Neural cell (in vitro differentiated cells): ENCODE data around the gene ITK. TPM values are rescaled to one million over a fixed set of nuclear protein-coding genes. Genes with fewer than 3 reads are reported as not detected.

Experiments used
- H2AFZ ChIP-seq: fragments of 200-600, 300-800 bp; sonication (generic), shearing (Covaris generic); 2 replicates; pipeline ENCODE4 v1.6.0; 2014; ENCODE audit warnings: low read depth, mild to moderate bottlenecking, antibody characterized with exemption, low read length, moderate library complexity
- H3F3A ChIP-seq: fragments of 200-600 bp; shearing (Covaris generic); 2 replicates; pipeline ENCODE4 v1.6.1; 2016; ENCODE audit warnings: mild to moderate bottlenecking, moderate library complexity, mixed read lengths, antibody characterized with exemption, low read length; ENCODE audit not compliant: insufficient read depth, poor library complexity, severe bottlenecking
- H3K27ac ChIP-seq: fragments of 200-600, 300-800 bp; sonication (generic), shearing (Covaris generic); 2 replicates; pipeline ENCODE4 v1.5.1; 2014; ENCODE audit warnings: mild to moderate bottlenecking, low read length, moderate library complexity
- H3K27me3 ChIP-seq: fragments of 300-800, 200-600 bp; sonication (generic), shearing (Covaris generic); 2 replicates; pipeline ENCODE4 v1.6.0; 2014; ENCODE audit warnings: mild to moderate bottlenecking, low read depth, low read length, moderate library complexity; ENCODE audit not compliant: insufficient read depth
- H3K36me3 ChIP-seq: fragments of 300-800, 200-600 bp; sonication (generic), shearing (Covaris generic); 2 replicates; pipeline ENCODE4 v1.5.1; 2014; ENCODE audit warnings: mild to moderate bottlenecking, antibody characterized with exemption, low read length, moderate library complexity; ENCODE audit not compliant: insufficient read depth
- H3K4me2 ChIP-seq: fragments of 300-800, 200-600 bp; sonication (generic), shearing (Covaris generic); 2 replicates; pipeline ENCODE4 v1.6.0; 2014; ENCODE audit warnings: mild to moderate bottlenecking, low read length
- H3K4me3 ChIP-seq: fragments of 300-800, 200-600 bp; sonication (generic), shearing (Covaris generic); 2 replicates; pipeline ENCODE4 v1.5.1; 2014; ENCODE audit warnings: mild to moderate bottlenecking, low read length, moderate library complexity
- H3K79me2 ChIP-seq: fragments of 200-600 bp; shearing (Covaris generic); replicated peaks from 2 replicates; pipeline ENCODE4 v1.6.0; 2014; ENCODE audit warnings: mild to moderate bottlenecking, low read length, moderate library complexity; ENCODE audit not compliant: insufficient read depth
- H3K9ac ChIP-seq: fragments of 300-800, 200-600 bp; sonication (generic), shearing (Covaris generic); 2 replicates; pipeline ENCODE4 v1.6.1; 2016; ENCODE audit warnings: mild to moderate bottlenecking, low read length, mixed read lengths
- H3K9me2 ChIP-seq: fragments of 200-600 bp; shearing (Covaris generic); 2 replicates; pipeline ENCODE4 v1.6.1; 2016; ENCODE audit warnings: mild to moderate bottlenecking, low read length, mixed read lengths; ENCODE audit not compliant: insufficient read depth
- H3K9me3 ChIP-seq: fragments of 200-600, 300-800 bp; sonication (generic), shearing (Covaris generic); 2 replicates; pipeline ENCODE4 v1.6.1; 2016; ENCODE audit warnings: mild to moderate bottlenecking, mixed run types, low read length, moderate library complexity, mixed read lengths
- H4K20me1 ChIP-seq: fragments of 200-600 bp; shearing (Covaris generic); 2 replicates; pipeline ENCODE4 v1.6.1; 2016; ENCODE audit warnings: mild to moderate bottlenecking, mixed run types; ENCODE audit not compliant: insufficient read depth
- CTCF ChIP-seq: fragments of 450-650 bp; IDR thresholded peaks from 2 replicates; pipeline ENCODE4 v1.5.1; 2014; ENCODE audit warnings: antibody characterized with exemption, mild to moderate bottlenecking, moderate library complexity; ENCODE audit not compliant: poor library complexity, severe bottlenecking
- EP300 ChIP-seq: fragments of 450-650 bp; conservative IDR thresholded peaks from 2 replicates; pipeline ENCODE4 v1.6.1; 2014; ENCODE audit warnings: antibody characterized with exemption, mild to moderate bottlenecking, moderate library complexity; ENCODE audit not compliant: poor library complexity, severe bottlenecking
- EZH2 ChIP-seq: fragments of 200-600, 300-800 bp; shearing (Covaris generic), sonication (generic); IDR thresholded peaks from 2 replicates; pipeline ENCODE4 v1.6.1; 2014; ENCODE audit warnings: antibody characterized with exemption, low read length, borderline replicate concordance, mild to moderate bottlenecking; ENCODE audit not compliant: insufficient read depth, poor library complexity, severe bottlenecking
- MXI1 ChIP-seq: fragments of 450-650 bp; conservative IDR thresholded peaks from 2 replicates; pipeline ENCODE4 v1.6.1; 2014; ENCODE audit warnings: antibody characterized with exemption, mild to moderate bottlenecking; ENCODE audit not compliant: poor library complexity, severe bottlenecking
- POLR2AphosphoS5 ChIP-seq: IDR thresholded peaks from 2 replicates; pipeline ENCODE4 v1.6.1; 2012
- RAD21 ChIP-seq: fragments of 450-650 bp; conservative IDR thresholded peaks from 2 replicates; pipeline ENCODE4 v1.6.1; 2014; ENCODE audit warnings: antibody characterized with exemption, mild to moderate bottlenecking, moderate library complexity
- REST ChIP-seq: IDR thresholded peaks from 2 replicates; pipeline ENCODE4 v1.6.1; 2012; ENCODE audit warnings: borderline replicate concordance
- SMC3 ChIP-seq: fragments of 450-650 bp; conservative IDR thresholded peaks from 2 replicates; pipeline ENCODE4 v1.6.1; 2014; ENCODE audit warnings: antibody characterized with exemption, mild to moderate bottlenecking, moderate library complexity; ENCODE audit not compliant: poor library complexity
- TAF1 ChIP-seq: IDR thresholded peaks from 2 replicates; pipeline ENCODE4 v1.6.1; 2012; ENCODE audit warnings: low read depth
- polyA plus RNA-seq: library from polyadenylated mRNA; depleted of rRNA; stranded (reverse); fragments of >200 nt; gene quantifications from 2 replicates; pipeline ENCODE4 v1.2.3, GENCODE V29; 2014

ITK gene
- polyA plus RNA-seq, 1 donor from 2014 or later, result not detected

- Histone ChIP-seq H3K36me3 (no peaks in the 10 kb centered on the region), H3K79me2 (peaks cover 43% of the 10 kb centered on the region), H3K9me2 (no peaks in the 10 kb centered on the region), H3F3A (no peaks in the 10 kb centered on the region), H4K20me1 (no peaks in the 10 kb centered on the region), H3K27me3 (no peaks in the 10 kb centered on the region), H2AFZ (peak within 1 kb of the TSS; percentile 100), H3K27ac (peak within 1 kb of the TSS; percentile 88), H3K9ac (peak within 1 kb of the TSS; percentile 91), H3K9me3 (no peaks in the 10 kb centered on the region), H3K4me2 (peak within 1 kb of the TSS; percentile 90), H3K4me3 (peak within 1 kb of the TSS; percentile 87)
- TF ChIP-seq MXI1 (no peak), EP300 (peak; percentile 10), CTCF (no peak), REST (peak; percentile 91), EZH2 (no peak), RAD21 (no peak), SMC3 (no peak), TAF1 (peak; percentile 86), POLR2AphosphoS5 (peak; percentile 94)
These were observed 85.2 kb downstream of the ITK start, which contains the start of gene CYFIP2 for GRCh38 chr5:157265714-157266285. CYFIP2 (plus strand) TSS chr5:157266123; CDS start chr5:157285362, 19,239 bp downstream.

- Histone ChIP-seq H3K27ac (peak overlapping the region; percentile 77), H3K9me3 (no peaks in the 10 kb centered on the region), H3K4me2 (peak overlapping the region; percentile 90), H3F3A (no peaks in the 10 kb centered on the region), H3K9me2 (no peaks in the 10 kb centered on the region), H3K79me2 (peaks cover 47% of the 10 kb centered on the region), H2AFZ (peak overlapping the region; percentile 76), H3K4me3 (peak overlapping the region; percentile 87), H4K20me1 (no peaks in the 10 kb centered on the region), H3K36me3 (no peaks in the 10 kb centered on the region), H3K27me3 (no peaks in the 10 kb centered on the region), H3K9ac (peak overlapping the region; percentile 91)
- TF ChIP-seq EP300, result peak; percentile 29
- TF ChIP-seq SMC3, result peak; percentile 10
- no peak for TF ChIP-seq POLR2AphosphoS5
- TF ChIP-seq MXI1, result peak; percentile 32
- peak; percentile 47 for TF ChIP-seq REST
- no peak for TF ChIP-seq TAF1
- peak; percentile 61 for TF ChIP-seq CTCF
- no peak for TF ChIP-seq EZH2
- no peak for TF ChIP-seq RAD21
These were observed 85.8 kb downstream of the ITK start for GRCh38 chr5:157266286-157267007.
